Diencephalon (tissue), 1 donor: ENCODE measurements around the gene EGFR. TPM values are rescaled to one million over a fixed set of nuclear protein-coding genes. Genes with fewer than 3 reads are reported as not detected.

Experiments
- total RNA-seq: library from RNA; depleted of rRNA; stranded (reverse); fragments of >200 nt; gene quantifications from one replicate; pipeline ENCODE4 v1.2.3, GENCODE V29; 2014

The EGFR gene
- 24.0 TPM for total RNA-seq

DNA sequence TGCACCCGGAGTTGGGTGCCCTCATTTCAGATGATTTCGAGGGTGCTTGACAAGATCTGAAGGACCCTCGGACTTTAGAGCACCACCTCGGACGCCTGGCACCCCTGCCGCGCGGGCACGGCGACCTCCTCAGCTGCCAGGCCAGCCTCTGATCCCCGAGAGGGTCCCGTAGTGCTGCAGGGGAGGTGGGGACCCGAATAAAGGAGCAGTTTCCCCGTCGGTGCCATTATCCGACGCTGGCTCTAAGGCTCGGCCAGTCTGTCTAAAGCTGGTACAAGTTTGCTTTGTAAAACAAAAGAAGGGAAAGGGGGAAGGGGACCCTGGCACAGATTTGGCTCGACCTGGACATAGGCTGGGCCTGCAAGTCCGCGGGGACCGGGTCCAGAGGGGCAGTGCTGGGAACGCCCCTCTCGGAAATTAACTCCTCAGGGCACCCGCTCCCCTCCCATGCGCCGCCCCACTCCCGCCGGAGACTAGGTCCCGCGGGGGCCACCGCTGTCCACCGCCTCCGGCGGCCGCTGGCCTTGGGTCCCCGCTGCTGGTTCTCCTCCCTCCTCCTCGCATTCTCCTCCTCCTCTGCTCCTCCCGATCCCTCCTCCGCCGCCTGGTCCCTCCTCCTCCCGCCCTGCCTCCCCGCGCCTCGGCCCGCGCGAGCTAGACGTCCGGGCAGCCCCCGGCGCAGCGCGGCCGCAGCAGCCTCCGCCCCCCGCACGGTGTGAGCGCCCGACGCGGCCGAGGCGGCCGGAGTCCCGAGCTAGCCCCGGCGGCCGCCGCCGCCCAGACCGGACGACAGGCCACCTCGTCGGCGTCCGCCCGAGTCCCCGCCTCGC is at the start of gene EGFR:
TSS of gene EGFR (plus strand) at position 657 of the 830 bp plus-strand sequence. CDS start 261 bp downstream, outside the sequence.

